Lung (tissue), 12 donors: ENCODE measurements around the gene CSF1R. TPM values are rescaled to one million over a fixed set of nuclear protein-coding genes. Genes with fewer than 3 reads are reported as not detected.

ENCODE experiments used
- ATAC-seq: fragments of 200-7000 bp; cut with Tn5 transposase; one replicate; pipeline ENCODE4 v1.9.1; 2020; ENCODE audit warnings: moderate number of reproducible peaks; ENCODE audit not compliant: insufficient read depth, low FRiP score
- DNase-seq, 3 donors: peaks; one replicate each; pipeline ENCODE4 v3.0.0-alpha.2; 2013 to 2017
- H3K27ac ChIP-seq, 2 donors: one replicate each; pipeline ENCODE4 v1.5.1; 2013; ENCODE audit warnings: mild to moderate bottlenecking in 2 of 2, moderate library complexity in 2 of 2, control low read depth in 1 of 2, inconsistent platforms in 1 of 2, low read depth in 1 of 2, low read length in 1 of 2
- H3K27me3 ChIP-seq, 3 donors: one replicate each; pipeline ENCODE4 v1.5.1; 2013; ENCODE audit warnings: low read length in 2 of 3; ENCODE audit not compliant: control insufficient read depth in 3 of 3, insufficient read depth in 3 of 3
- H3K36me3 ChIP-seq, 4 donors: one replicate each; pipeline ENCODE4 v1.5.1; 2013; ENCODE audit warnings: low read length in 4 of 4, mild to moderate bottlenecking in 1 of 4, moderate library complexity in 1 of 4; ENCODE audit not compliant: control insufficient read depth in 4 of 4, insufficient read depth in 4 of 4
- H3K4me1 ChIP-seq, 5 donors: one replicate each; pipeline ENCODE4 v1.5.1; 2013; ENCODE audit warnings: low read length in 5 of 5, mild to moderate bottlenecking in 2 of 5, moderate library complexity in 1 of 5; ENCODE audit not compliant: control insufficient read depth in 5 of 5, insufficient read depth in 5 of 5
- H3K4me3 ChIP-seq: one replicate; pipeline ENCODE4 v1.5.1; 2013; ENCODE audit warnings: mild to moderate bottlenecking, control low read depth, moderate library complexity
- H3K9ac ChIP-seq, 2 donors: one replicate each; pipeline ENCODE4 v1.5.1; 2013; ENCODE audit warnings: low read length in 2 of 2, control low read depth in 1 of 2; ENCODE audit not compliant: insufficient read depth in 1 of 2
- H3K9me3 ChIP-seq, 4 donors: one replicate each; pipeline ENCODE4 v1.5.1; 2013; ENCODE audit warnings: low read length in 3 of 4, mild to moderate bottlenecking in 1 of 4, moderate library complexity in 1 of 4; ENCODE audit not compliant: control insufficient read depth in 4 of 4, insufficient read depth in 3 of 4
- CTCF ChIP-seq: IDR thresholded peaks from 2 replicates; pipeline ENCODE4 v1.5.1; 2012; ENCODE audit warnings: mild to moderate bottlenecking; ENCODE audit errors: control extremely low read depth, extremely low read depth
- WGBS, 2 donors: extraction: QIAGEN DNeasy Blood & Tissue Kit; methylation state at CpG; one replicate each; pipeline ENCODE4 v1.1.7; 2013; 5-methylcytosine and 5-hydroxymethylcytosine counted together
- polyA plus RNA-seq, 2 donors: library from polyadenylated mRNA; stranded (reverse); fragments of 200-250 nt; gene quantifications; one replicate each; pipeline ENCODE4 v1.2.1, GENCODE V29; 2013
- total RNA-seq, 2 donors: library from RNA; depleted of rRNA in 1 of 2; stranded (reverse); fragments of >200 nt in 1 of 2; gene quantifications; one replicate each; pipeline ENCODE4 v1.2.1, GENCODE V29; 2014 to 2021
- donor health status: control.
- donor health status: control.
- donor health status: Bipolar disorder and iron deficiency.
- donor health status: healthy.
- donor health status: DM: yes; HTN: yes; CAD: no.

The CSF1R gene
- total and polyA plus RNA-seq, 4 donors, result 13.0 to 65.0 (median 40.7) TPM

GRCh38 chr5:150014456-150014855 is 71.9 kb downstream of the CSF1R start:
- Histone ChIP-seq H3K27me3 (no peaks in the 10 kb centered on the region), H3K27ac (no peak overlapping the region), H3K9ac (no peak overlapping the region), H3K36me3 (peaks cover 37 to 68% (median 54%) of the 10 kb centered on the region in 4 donors), H3K4me1 (no peaks in the 10 kb centered on the region), H3K9me3 (peaks cover 0 to 8% (median 6%) of the 10 kb centered on the region in 4 donors), H3K4me3 (no peak overlapping the region)
- no peak for TF ChIP-seq CTCF
- no peak for ATAC-seq
- 86 to 89% methylated on average over 3 of the region's 3 CpGs for WGBS, 2 donors
- DNase-seq, result no peak

GRCh38 chr5:150013931-150014330 is 72.4 kb downstream of the CSF1R start:
- no peak overlapping the region for H3K9ac ChIP-seq
- no peak for ATAC-seq
- H3K36me3 ChIP-seq, result peaks cover 37 to 64% (median 52%) of the 10 kb centered on the region in 4 donors
- H3K27ac ChIP-seq, result no peak overlapping the region
- H3K27me3 ChIP-seq, result no peaks in the 10 kb centered on the region
- no peak overlapping the region for H3K4me3 ChIP-seq
- DNase-seq, result no peak
- H3K9me3 ChIP-seq, result peaks cover 0 to 8% (median 6%) of the 10 kb centered on the region in 4 donors
- 88 to 94% methylated on average over 4 of the region's 4 CpGs for WGBS, 2 donors
- no peak for TF ChIP-seq CTCF
- H3K4me1 ChIP-seq, result no peaks in the 10 kb centered on the region

GRCh38 chr5:150009671-150010387 is 76.5 kb downstream of the CSF1R start:
- ATAC-seq, result no peak
- peaks cover 0 to 2% (median under 1%) of the 10 kb centered on the region in 4 donors for H3K9me3 ChIP-seq
- H3K9ac ChIP-seq, result no peak overlapping the region
- H3K4me3 ChIP-seq, result no peak overlapping the region
- peaks cover 37 to 50% (median 42%) of the 10 kb centered on the region in 4 donors for H3K36me3 ChIP-seq
- no peaks in the 10 kb centered on the region for H3K27me3 ChIP-seq
- peaks cover 0 to 3% (median 0%) of the 10 kb centered on the region in 5 donors for H3K4me1 ChIP-seq
- H3K27ac ChIP-seq, result peak overlapping the region in 1 of 2 donors; percentile 2
- WGBS, 2 donors, result 84 to 89% methylated on average over 6 of the region's 6 CpGs
- no peak for TF ChIP-seq CTCF
- no peak for DNase-seq
